Measurements from ENCODE around the gene ETV3. TPM values are rescaled to one million over a fixed set of nuclear protein-coding genes. Genes with fewer than 3 reads are reported as not detected.

ETV3 gene
- total RNA-seq, 3 donors from 2014 or later, result 20.0 to 28.0 (median 22.0) TPM

GRCh38 chr1:157137408-157138219 is 581 bp downstream of the ETV3 start:
- Histone ChIP-seq H3K27me3 (no peaks in the 10 kb centered on the region), H3K9me3 (no peaks in the 10 kb centered on the region), H3K27ac (peak overlapping the region; percentile 98 to 99), H3K4me3 (peak overlapping the region; percentile 88 to 97 (median 96)), H3K4me1 (peaks cover 0 to 21% of the 10 kb centered on the region in 2 donors), H3K36me3 (no peaks in the 10 kb centered on the region)
- intact Hi-C loops (cut with DNase I; ENCODE audit: low total_unique reads), result no loop called here
- DNase-seq (ENCODE audit: low spot score in 2 of 2), result peak in 1 of 2 donors; percentile 26
- TF ChIP-seq CTCF (IDR thresholded peaks at IDR 0.05), result no peak
- no peak for TF ChIP-seq POLR2A (IDR thresholded peaks at IDR 0.05)
- TF ChIP-seq POLR2AphosphoS5 (IDR thresholded peaks at IDR 0.05), result no peak

GRCh38 chr1:157137046-157137407 is 1.2 kb downstream of the ETV3 start:
- Histone ChIP-seq H3K27me3 (no peaks in the 10 kb centered on the region), H3K4me1 (peaks cover 0 to 21% of the 10 kb centered on the region in 2 donors), H3K27ac (peak overlapping the region; percentile 50 to 98), H3K4me3 (peak overlapping the region; percentile 88 to 97 (median 96)), H3K36me3 (no peaks in the 10 kb centered on the region), H3K9me3 (no peaks in the 10 kb centered on the region)
- no peak for DNase-seq (ENCODE audit: low spot score in 2 of 2)
- intact Hi-C loops (cut with DNase I; ENCODE audit: low total_unique reads), result no loop called here
- TF ChIP-seq POLR2A (IDR thresholded peaks at IDR 0.05), result no peak
- no peak for TF ChIP-seq POLR2AphosphoS5 (IDR thresholded peaks at IDR 0.05)
- TF ChIP-seq CTCF (IDR thresholded peaks at IDR 0.05), result no peak

- TF ChIP-seq POLR2A (IDR thresholded peaks at IDR 0.05) (no peak), POLR2AphosphoS5 (IDR thresholded peaks at IDR 0.05) (no peak), CTCF (IDR thresholded peaks at IDR 0.05) (no peak)
- H3K27ac ChIP-seq, result peak overlapping the region in 1 of 2 donors; percentile 49
- intact Hi-C loops (cut with DNase I; ENCODE audit: low total_unique reads), result no loop called here
- no peak for DNase-seq (ENCODE audit: low spot score in 2 of 2)
- peaks cover 0 to 21% of the 10 kb centered on the region in 2 donors for H3K4me1 ChIP-seq
- no peaks in the 10 kb centered on the region for H3K9me3 ChIP-seq
- H3K4me3 ChIP-seq, result no peak overlapping the region
- H3K27me3 ChIP-seq, result no peaks in the 10 kb centered on the region
- H3K36me3 ChIP-seq, result no peaks in the 10 kb centered on the region
Measured at GRCh38 chr1:157136133-157136532, 2.1 kb downstream of the ETV3 start.

- no peaks in the 10 kb centered on the region for H3K9me3 ChIP-seq
- H3K36me3 ChIP-seq, result no peaks in the 10 kb centered on the region
- intact Hi-C loops (cut with DNase I; ENCODE audit: low total_unique reads), result no loop called here
- no peaks in the 10 kb centered on the region for H3K27me3 ChIP-seq
- H3K4me1 ChIP-seq, result peaks cover 0 to 21% of the 10 kb centered on the region in 2 donors
- H3K27ac ChIP-seq, result peak overlapping the region in 1 of 2 donors; percentile 49
- DNase-seq (ENCODE audit: low spot score in 2 of 2), result no peak
- no peak overlapping the region for H3K4me3 ChIP-seq
- TF ChIP-seq POLR2AphosphoS5 (IDR thresholded peaks at IDR 0.05), result no peak
- TF ChIP-seq CTCF (IDR thresholded peaks at IDR 0.05), result no peak
- TF ChIP-seq POLR2A (IDR thresholded peaks at IDR 0.05), result no peak
Measured at GRCh38 chr1:157135646-157136045, 2.5 kb downstream of the ETV3 start.

GRCh38 chr1:157135070-157135469 is 3.1 kb downstream of the ETV3 start:
- DNase-seq (ENCODE audit: low spot score in 2 of 2), result no peak
- no peaks in the 10 kb centered on the region for H3K9me3 ChIP-seq
- H3K27ac ChIP-seq, result peak overlapping the region in 1 of 2 donors; percentile 37
- no peak overlapping the region for H3K4me3 ChIP-seq
- no peaks in the 10 kb centered on the region for H3K36me3 ChIP-seq
- peaks cover 0 to 21% of the 10 kb centered on the region in 2 donors for H3K4me1 ChIP-seq
- intact Hi-C loops (cut with DNase I; ENCODE audit: low total_unique reads), result no loop called here
- no peaks in the 10 kb centered on the region for H3K27me3 ChIP-seq
- no peak for TF ChIP-seq POLR2AphosphoS5 (IDR thresholded peaks at IDR 0.05)
- no peak for TF ChIP-seq CTCF (IDR thresholded peaks at IDR 0.05)
- no peak for TF ChIP-seq POLR2A (IDR thresholded peaks at IDR 0.05)
